ENCODE data around the gene DPY19L3. TPM values are rescaled to one million over a fixed set of nuclear protein-coding genes. Genes with fewer than 3 reads are reported as not detected.
A peak's percentile ranks its signal among the peaks of the same experiment; 100 is the strongest.

DPY19L3 gene
- total RNA-seq, 2 donors from 2014 or later: 3.7 to 14.6 TPM

GRCh38 chr19:32456406-32456805, 50.8 kb downstream of the DPY19L3 start:
- Histone ChIP-seq H3K4me3 (no peak overlapping the region), H3K27me3 (no peaks in the 10 kb centered on the region), H3K9me3 (no peaks in the 10 kb centered on the region), H3K27ac (no peak overlapping the region), H3K36me3 (peaks cover 7% of the 10 kb centered on the region), H3K4me1 (peaks cover 0 to 9% of the 10 kb centered on the region in 2 donors)
- no peak for TF ChIP-seq CTCF (IDR thresholded peaks at IDR 0.05)
- DNase-seq (ENCODE audit: low spot score): no peak

- TF ChIP-seq CTCF (IDR thresholded peaks at IDR 0.05): no peak
- Histone ChIP-seq H3K4me3 (no peak overlapping the region), H3K27me3 (no peaks in the 10 kb centered on the region), H3K36me3 (peaks cover 7% of the 10 kb centered on the region), H3K27ac (no peak overlapping the region), H3K4me1 (peaks cover 0 to 9% of the 10 kb centered on the region in 2 donors), H3K9me3 (no peaks in the 10 kb centered on the region)
- DNase-seq (ENCODE audit: low spot score): no peak
Measured at GRCh38 chr19:32457571-32458158, 52.1 kb downstream of the DPY19L3 start.

- H3K27me3 ChIP-seq: no peaks in the 10 kb centered on the region
- peaks cover 7% of the 10 kb centered on the region for H3K36me3 ChIP-seq
- peaks cover 0 to 9% of the 10 kb centered on the region in 2 donors for H3K4me1 ChIP-seq
- DNase-seq (ENCODE audit: low spot score): no peak
- no peaks in the 10 kb centered on the region for H3K9me3 ChIP-seq
- no peak overlapping the region for H3K4me3 ChIP-seq
- peak overlapping the region; percentile 14 to 27 for H3K27ac ChIP-seq
- no peak for TF ChIP-seq CTCF (IDR thresholded peaks at IDR 0.05)
Measured at GRCh38 chr19:32458500-32459123, 53.0 kb downstream of the DPY19L3 start.

- Histone ChIP-seq H3K27me3 (no peaks in the 10 kb centered on the region), H3K36me3 (peaks cover 7% of the 10 kb centered on the region), H3K27ac (peak overlapping the region; percentile 14 to 27), H3K4me1 (peaks cover 0 to 9% of the 10 kb centered on the region in 2 donors), H3K4me3 (no peak overlapping the region), H3K9me3 (no peaks in the 10 kb centered on the region)
- no peak for TF ChIP-seq CTCF (IDR thresholded peaks at IDR 0.05)
- DNase-seq (ENCODE audit: low spot score): no peak
Measured at GRCh38 chr19:32459204-32459865, 53.8 kb downstream of the DPY19L3 start.

GRCh38 chr19:32460476-32460875, 54.9 kb downstream of the DPY19L3 start:
- no peak for DNase-seq (ENCODE audit: low spot score)
- no peak overlapping the region for H3K27ac ChIP-seq
- no peaks in the 10 kb centered on the region for H3K27me3 ChIP-seq
- no peak for TF ChIP-seq CTCF (IDR thresholded peaks at IDR 0.05)
- H3K9me3 ChIP-seq: no peaks in the 10 kb centered on the region
- peaks cover 7% of the 10 kb centered on the region for H3K36me3 ChIP-seq
- H3K4me3 ChIP-seq: no peak overlapping the region
- peaks cover 0 to 9% of the 10 kb centered on the region in 2 donors for H3K4me1 ChIP-seq

All from right atrium auricular region (tissue), 2 donors.